Colon (tissue), 2 donors: Measurements from ENCODE around the gene TNIP1.

Source experiments
- FAIRE-seq: peaks from 2 replicates; lab custom pipeline; 2012; peaks lifted over from hg19 to GRCh38; lab: Jason Lieb, UNC
- donor health status: control.
- donor health status: control.

TNIP1 gene

GRCh38 chr5:151040211-151040747, 40.6 kb downstream of the TNIP1 start:
- FAIRE-seq: no peak

GRCh38 chr5:151039665-151040064, 41.2 kb downstream of the TNIP1 start:
- no peak for FAIRE-seq

- FAIRE-seq: no peak
Measured at GRCh38 chr5:151038801-151039238, 42.0 kb downstream of the TNIP1 start.

GRCh38 chr5:151038412-151038745, 42.5 kb downstream of the TNIP1 start:
- no peak for FAIRE-seq

- FAIRE-seq: no peak
Measured at GRCh38 chr5:151037561-151038411, 43.0 kb downstream of the TNIP1 start.

- FAIRE-seq: no peak
Measured at GRCh38 chr5:151036556-151036955, 44.3 kb downstream of the TNIP1 start.

- FAIRE-seq: no peak
Measured at GRCh38 chr5:151034422-151035379, 46.1 kb downstream of the TNIP1 start.

- FAIRE-seq: no peak
Measured at GRCh38 chr5:151033217-151033934, 47.5 kb downstream of the TNIP1 start.

GRCh38 chr5:151031554-151031953, 49.3 kb downstream of the TNIP1 start:
- no peak for FAIRE-seq

- no peak for FAIRE-seq
Measured at GRCh38 chr5:151030379-151030778, 50.5 kb downstream of the TNIP1 start.

GRCh38 chr5:151030056-151030336, 50.8 kb downstream of the TNIP1 start:
- FAIRE-seq: no peak

GRCh38 chr5:151029179-151030055, 51.4 kb downstream of the TNIP1 start:
- no peak for FAIRE-seq

- no peak for FAIRE-seq
Measured at GRCh38 chr5:151028717-151029116, 52.1 kb downstream of the TNIP1 start.

- no peak for FAIRE-seq
Measured at GRCh38 chr5:151027961-151028479, 52.8 kb downstream of the TNIP1 start.

GRCh38 chr5:151026679-151027078, 54.2 kb downstream of the TNIP1 start:
- no peak for FAIRE-seq

GRCh38 chr5:151026088-151026487, 54.7 kb downstream of the TNIP1 start:
- no peak for FAIRE-seq

- FAIRE-seq: no peak
Measured at GRCh38 chr5:151025250-151025606, 55.6 kb downstream of the TNIP1 start.

GRCh38 chr5:151024440-151025249, 56.2 kb downstream of the TNIP1 start:
- FAIRE-seq: no peak

- FAIRE-seq: no peak
Measured at GRCh38 chr5:151023651-151024050, 57.2 kb downstream of the TNIP1 start.

GRCh38 chr5:151023047-151023615, 57.7 kb downstream of the TNIP1 start:
- FAIRE-seq: no peak
